GM18858 (cell line): ENCODE results near the gene FAXC.

ENCODE experiments used
- ATAC-seq: cut with Tn5 transposase; IDR thresholded peaks from one replicate; pipeline ENCODE4 v1.9.1; 2021; ENCODE audit not compliant: unreplicated experiment

Gene FAXC

DNA sequence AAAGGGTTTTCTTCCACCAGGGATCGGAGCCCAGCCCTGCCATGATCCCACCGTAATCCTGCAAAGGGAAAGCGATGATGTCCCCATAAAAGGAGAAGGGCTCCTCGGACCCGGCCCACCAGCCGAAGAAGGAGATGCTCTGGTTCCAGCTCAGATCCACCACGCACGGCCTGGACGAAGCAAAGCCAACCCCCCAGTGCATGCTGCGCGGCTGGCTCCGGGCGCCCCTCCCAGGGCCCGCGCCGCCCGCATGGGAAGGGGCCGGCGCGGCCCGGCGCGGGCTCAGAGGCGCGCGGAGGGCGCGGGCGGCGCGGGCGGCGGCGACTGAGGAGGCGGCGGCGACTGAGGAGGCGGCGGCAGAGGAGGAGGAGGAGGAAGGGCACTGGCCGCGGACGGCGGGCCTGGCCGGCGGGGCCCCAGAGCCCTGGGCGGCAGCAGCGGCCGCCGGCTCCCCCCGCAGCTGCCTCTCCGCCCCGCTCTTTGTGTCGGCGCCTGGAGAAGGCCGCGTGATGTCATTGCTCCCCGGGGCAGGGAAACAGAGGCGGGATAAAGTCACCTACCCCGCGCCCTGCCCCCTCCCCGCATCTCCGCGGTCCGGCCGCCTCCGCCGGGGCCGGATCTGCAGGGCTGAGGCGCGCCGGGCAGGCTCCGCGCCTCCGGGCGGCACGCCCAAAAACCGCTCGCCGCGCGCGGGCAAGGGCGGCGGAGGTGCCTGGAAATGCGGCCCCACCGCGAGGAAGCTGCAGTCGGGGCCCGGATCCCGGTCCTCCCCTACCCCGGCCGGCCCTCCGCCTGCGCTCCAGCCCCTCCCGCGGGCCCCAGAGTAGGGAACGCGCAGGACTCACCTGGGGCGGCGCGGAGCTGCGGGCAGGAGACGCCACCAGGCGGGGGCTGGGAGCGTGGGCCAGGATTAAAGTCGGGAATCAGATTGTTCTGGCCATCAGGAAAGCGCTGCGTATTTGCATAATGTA is at the start of gene FAXC:
Gene FAXC (minus strand): TSS at position 504 of the 971 bp plus-strand sequence. CDS start 302 bp downstream, at position 202.
- peak; percentile 48 for ATAC-seq

DNA sequence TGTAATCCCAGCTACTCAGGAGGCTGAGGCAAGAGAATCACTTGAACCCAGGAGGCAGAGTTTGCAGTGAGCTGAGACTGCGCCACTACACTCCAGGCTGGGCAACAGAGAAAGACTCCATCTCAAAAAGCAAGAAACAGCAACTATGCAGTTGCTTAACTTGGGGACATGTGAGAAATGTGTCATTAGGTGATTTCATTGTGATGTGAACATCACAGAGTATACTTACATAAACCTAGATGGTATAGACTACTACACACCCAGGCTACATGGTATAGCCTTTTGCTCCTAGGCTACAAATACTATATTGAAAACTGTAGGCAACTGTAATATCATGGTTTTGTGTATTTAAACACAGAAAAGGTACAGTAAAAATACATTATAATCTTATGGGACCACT is 47.8 kb upstream of the FAXC start:
- no peak for ATAC-seq

DNA sequence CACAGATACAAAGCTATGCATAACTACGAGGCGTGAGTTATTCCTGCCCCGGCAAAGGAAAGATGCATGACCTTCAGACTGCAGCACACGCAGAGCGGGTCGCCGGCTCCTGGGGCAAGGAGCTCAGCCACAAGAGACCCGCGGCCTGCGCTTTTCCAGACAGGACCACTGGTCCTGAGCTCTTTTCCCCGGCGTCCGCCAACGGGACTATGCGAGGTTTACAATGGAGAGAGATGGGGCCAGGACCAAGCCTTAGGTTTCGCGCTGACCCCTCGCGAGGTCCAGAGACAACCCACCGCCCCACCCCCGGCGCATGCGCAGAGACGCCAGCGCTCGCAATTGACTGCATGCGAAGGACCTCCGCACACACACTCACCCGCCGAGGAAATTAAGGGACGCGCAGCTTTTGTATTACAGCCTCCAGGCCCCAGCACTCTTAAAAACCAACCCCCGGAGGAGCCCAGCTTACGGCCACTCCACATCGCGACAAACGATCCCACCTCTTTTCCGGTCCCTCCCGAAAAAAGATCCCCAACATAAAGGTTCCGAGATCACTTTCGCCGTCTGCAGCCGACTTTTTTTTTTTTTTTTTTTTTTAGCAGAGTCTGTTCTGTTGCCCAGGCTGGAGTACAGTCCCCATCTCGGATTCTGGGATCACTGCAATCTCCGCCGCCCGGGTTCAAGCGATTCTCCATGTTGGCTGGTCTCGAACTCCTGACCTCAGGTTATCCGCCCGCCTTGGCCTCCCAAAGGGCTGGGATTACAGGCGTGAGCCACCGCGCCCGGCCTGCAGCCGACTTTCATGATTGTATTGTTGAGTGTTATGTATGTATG is 44.4 kb upstream of the FAXC start, which contains the start of gene COQ3:
Gene COQ3 (minus strand): TSS at position 498 of the 834 bp plus-strand sequence. CDS start 16 bp downstream, at position 482.
- ATAC-seq, result peak; percentile 63

DNA sequence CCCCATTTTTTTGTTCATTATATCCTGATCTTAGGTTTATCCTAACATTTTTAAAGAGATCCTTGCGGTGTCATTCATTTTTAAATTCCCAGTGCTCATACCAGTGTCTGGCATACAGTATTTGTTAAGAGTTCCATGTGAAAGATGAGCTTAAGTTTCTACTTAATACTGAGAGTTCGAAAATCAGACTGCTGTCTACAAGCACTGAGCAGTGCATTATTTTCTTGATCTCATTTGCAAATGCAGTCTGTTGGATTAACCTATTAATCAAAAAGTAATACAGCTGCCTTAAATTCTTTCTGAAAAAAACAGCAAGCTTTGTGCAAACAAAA is 43.9 kb upstream of the FAXC start:
- ATAC-seq, result peak; percentile 27

DNA sequence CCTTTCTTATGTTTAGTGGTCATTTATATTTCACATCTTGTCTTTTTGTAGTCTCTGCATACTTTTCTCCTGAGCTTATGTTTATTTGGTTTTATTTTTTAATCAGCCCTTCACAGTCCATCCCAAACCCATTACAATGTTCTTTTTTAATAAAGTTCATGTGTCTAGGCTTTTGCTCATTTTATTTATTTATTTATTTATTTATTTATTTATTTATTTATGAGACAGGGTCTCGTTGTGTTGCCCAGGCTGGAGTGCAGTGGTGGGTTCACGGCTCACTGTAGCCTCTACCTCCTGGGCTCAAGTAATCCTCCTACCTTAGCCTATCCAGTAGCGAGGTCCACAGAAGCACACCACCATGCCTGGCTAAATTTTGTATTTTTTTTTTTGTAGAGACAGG is 41.4 kb upstream of the FAXC start:
- no peak for ATAC-seq

DNA sequence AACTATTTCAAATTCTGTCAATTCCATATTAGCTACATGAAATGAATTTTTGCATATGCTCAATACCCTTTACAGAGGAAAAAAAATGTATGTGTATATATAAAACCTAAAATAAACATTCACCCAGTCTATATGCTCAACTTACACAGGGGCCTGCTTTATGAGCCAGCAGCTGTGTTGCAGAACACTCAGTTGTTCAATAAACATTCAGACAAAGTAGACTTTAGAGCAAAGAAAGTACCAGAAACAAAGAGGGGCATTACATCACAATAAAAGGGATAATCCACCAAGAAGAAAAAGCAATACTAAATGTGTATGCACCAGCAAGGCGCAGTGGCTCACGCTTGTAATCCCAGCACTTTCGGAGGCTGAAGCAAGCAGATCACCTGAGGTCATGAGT is 35.0 kb upstream of the FAXC start:
- ATAC-seq, result no peak

DNA sequence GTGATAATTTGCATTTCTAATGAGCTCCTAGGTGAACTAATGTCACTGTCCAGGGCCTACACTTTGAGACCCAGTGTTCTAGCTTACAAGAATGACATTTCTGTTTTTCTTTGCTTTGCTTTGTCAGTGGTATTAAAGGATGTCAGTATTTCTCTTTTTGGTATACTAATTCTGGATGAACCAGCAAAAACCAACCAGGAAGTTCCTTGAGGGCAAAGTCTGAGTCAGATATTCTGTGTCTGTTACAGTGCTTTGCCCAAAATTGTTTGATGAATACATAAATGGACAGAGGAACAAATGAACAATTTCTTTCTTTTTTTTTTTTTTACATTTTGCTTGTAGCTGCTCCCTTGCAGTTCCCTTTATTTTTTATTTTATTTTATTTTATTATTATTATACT is 29.2 kb upstream of the FAXC start:
- ATAC-seq, result no peak

DNA sequence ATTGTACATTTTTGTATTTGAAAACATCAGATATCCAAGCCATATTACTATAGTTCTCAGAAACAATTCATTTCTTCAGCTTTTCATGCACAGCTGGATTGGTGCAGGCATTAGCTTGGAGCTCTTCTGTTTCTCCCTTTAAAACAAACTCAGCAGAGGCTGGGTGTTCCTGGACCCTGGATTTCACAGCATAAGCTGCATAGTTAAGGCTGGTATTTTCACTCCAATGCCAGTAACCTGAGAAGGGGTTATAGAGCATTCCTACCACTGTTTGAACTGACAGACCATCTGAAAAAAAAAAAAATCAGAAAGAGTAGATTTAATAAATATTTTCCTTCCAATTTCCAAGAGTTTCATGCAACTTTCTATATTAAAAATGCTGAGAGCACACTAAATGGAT is 20.1 kb upstream of the FAXC start:
- ATAC-seq, result no peak

DNA sequence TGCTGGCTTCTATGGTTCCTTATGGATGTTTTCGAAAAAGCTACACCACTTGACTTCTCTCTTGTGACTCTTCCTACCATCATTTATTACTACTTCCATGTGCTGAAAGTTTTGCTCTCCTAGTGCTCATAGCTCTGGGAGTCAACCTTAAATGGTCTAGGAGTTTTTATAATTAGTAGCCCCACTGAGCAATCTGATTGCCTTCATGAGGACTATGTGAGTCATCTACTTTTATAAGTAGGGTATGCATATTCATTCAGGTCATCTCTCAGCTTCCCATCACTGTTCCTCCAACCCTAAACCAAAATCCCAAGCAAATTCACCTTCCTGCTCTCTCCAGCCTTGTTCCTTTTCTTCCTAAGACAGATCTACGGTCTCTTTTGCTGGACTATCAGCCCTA is 17.4 kb upstream of the FAXC start:
- no peak for ATAC-seq

DNA sequence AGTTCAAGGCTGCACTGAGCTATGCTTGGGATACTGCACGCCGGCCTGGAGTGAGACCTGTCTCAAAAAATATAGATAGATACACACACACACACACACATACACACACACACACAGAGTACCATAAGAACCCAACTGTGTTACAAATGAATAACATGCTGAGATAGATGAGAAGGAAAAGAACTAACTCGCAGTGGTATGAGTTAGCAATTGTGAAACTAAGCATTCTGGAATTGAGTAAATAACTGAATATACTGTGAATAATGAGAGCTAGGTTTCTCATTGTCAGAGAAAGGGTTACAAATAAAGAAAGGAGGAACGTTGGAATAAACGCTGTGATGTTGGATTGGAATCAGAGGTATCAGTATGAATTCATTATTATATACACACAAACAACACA is 14.6 kb upstream of the FAXC start:
- peak; percentile 95 for ATAC-seq

DNA sequence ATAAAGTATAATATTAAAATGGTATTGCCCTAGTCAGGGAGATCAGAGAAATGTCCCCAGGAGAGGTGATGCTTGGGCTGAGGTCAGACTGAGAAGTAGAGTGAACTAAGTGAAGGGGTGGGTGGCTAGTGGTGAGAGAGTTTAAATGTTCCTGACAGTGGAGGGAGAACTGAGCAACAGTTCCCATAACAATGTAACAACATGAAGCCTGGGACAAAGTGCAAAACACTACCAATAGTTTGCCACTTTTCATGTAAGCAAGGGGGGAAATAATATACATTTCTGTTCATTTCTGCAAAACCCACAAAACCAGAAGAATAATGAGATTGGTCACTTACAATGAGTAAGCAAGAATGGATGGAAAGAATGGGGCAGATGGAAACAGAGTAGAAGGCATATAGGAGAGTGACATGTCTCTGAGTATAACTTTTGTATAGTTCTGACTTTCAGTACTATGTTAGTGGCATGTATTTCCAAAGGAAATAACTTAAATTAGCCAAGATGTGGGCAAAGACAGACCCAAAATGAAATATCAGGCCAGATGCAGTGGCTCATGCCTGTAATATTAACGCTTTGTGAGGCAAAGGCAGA is 13.3 kb upstream of the FAXC start:
- ATAC-seq, result no peak

DNA sequence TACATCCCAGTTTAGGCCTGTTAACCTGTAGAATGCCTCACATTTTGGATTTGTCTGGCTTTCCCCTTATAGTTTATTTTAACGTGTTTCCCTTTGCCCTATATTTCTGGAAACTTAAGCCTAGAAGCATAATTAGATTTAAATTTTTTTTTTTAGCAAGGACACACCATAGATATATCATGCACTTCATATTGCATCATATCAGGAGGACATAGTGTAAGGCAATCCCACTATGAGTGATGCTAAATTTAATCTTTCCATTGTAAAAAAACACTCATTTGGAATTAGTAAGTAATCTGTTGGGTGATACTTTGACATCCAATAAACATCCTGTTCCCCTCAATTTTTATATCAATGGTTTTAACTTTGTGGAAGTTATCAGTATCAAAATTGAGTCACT is 10.3 kb upstream of the FAXC start:
- ATAC-seq, result no peak

DNA sequence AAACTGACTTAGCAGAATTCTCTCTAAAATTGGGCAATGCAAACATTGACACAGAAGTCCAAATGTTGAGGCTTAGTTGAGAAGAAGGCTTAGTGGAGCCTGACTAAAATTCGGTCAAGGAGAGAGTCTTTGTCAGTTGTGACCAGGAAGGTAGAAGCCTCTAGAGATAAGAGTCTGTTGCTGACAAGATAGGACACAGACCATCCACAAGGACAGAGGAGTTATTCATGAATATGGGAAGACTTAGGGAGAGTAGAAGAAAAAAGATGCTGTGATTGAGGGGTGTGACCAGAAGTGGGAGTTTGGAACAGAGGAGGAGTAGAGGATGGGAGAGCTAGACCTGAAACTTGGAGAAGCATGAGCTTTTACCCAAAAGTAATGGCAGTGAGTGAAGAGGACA is 7.2 kb upstream of the FAXC start:
- no peak for ATAC-seq

DNA sequence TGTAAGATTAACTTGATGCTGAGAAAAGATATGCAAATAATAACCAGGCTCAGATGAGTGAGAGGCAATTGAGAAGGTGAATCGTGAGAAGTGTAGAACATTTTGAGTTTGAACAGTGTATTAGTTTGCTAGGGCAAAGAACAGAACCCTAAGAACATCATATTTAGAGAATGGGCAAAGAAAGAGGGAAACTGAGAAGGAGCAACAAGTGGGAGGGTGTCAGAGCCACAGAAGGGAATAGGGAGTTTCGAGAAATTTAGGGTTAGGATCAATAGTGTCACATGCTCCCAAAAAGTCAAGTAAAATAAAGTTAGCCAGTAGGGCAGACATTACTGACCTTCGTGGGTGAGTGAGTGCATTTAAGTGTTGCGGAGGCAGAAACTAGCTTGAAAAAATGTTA is 5.5 kb upstream of the FAXC start:
- ATAC-seq, result no peak

DNA sequence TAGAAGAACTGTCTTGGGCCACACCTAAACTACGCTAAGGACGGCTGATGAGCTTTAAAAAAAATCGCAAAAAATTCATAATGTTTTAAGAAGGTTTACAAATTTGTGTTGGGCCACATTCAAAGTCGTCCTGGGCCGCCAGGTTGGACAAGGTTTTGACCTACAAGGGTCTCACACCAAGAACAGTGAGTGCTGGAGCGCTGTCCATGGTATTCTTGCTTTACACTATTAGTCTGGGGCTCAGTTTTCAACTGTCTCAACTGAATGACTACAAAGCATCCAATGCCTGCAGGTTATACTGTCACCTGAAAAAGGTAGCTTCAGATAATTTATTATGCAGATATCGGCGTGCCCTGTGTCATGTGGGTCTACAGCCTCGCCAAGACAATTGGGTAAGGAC is 3.7 kb upstream of the FAXC start:
- no peak for ATAC-seq

DNA sequence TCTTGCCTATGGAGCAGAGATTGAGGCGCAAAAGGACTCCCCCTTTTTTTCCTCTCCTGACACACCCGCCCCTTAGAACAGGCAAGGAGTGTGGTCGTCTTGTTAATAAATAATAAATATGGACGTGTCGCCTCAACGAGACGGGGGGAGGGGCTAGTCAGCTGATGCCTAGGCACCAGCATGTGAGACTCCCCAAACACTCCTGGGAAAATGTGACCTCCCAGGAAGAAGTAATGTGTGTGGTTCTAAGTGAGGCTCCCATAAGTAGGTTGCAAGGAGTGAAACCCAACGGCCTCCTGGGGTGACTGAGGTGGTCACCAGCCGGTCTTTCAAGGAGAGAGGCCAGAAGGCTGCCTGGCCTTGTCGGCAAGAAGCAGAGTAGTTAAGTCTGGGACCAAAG is 1.1 kb upstream of the FAXC start:
- ATAC-seq, result no peak

DNA sequence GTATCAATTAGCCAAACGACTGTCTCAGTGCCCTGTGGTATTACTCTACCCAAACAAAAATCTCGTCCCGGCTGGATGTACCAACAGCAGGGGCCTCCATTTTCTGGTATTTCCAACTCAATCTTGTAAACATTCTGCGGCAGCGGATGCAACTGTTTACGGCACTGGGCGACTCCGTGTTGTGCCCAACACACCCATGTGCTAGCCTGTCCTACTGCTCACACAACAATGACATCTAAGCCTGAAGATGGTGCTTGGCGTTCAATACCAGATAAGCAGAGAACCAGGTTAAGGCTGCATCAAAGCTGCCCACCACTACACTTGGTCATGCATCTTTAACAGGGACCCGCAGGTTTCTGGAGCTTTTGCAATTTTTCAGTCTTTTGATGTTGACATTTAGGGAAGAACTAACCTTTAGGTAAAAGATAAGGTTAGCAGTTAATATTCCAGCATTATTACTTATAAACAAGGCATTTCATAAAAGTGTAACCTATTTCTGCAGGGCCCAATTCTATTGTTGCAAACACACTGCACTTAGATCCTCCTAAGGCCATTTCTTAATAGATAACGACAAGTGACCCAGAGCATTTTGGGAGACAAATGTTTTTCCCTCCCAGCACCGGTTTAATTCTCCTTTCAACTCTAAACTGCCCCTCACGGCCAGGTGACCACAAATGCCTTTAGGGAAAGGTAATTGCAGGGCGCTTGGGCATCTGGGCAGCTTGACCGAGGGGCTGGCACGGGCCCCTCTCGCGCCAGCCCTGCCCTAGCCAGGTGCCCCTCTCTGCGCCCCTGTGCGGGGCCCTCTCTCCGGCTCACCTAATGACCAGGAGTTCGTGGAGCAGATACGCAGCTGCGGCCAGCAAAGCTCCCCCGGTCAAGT is 945 bp downstream of the FAXC start:
- ATAC-seq, result no peak

DNA sequence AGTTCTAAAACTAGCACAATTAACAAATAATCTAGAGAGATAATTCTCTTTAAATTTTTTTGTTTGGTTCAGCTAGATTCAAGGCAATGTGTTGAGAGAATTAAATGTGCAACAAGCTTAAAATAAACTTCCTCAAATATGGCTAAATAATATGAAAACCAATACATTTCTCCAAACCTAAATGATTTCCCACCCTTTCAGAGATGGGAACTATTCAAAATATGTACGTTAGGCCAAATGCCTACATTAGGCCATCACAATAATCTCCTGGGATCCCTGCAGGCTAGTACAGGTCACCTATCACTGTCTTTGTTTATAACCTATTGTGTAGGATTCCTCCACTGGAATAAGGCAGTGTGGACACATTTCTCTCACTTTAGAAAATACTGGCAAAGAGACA is 1.7 kb downstream of the FAXC start:
- no peak for ATAC-seq

DNA sequence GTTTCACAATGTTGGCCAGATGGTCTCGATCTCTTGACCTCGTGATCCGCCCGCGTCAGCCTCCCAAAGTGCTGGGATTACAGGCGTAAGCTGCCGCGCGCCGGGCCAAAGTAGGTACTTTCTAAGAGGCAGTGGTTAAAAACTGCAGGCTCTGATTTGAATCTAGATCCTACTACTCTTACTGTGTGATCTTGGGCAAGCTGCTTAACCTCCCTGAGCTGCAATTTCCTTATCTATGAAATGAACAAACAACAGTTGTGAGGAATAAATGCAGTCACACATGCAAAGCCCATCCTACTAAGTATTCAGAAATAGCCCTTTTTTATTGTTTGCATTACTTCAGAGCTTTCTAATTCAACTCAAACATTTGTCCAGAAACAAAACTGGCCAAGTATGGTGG is 2.9 kb downstream of the FAXC start:
- no peak for ATAC-seq

DNA sequence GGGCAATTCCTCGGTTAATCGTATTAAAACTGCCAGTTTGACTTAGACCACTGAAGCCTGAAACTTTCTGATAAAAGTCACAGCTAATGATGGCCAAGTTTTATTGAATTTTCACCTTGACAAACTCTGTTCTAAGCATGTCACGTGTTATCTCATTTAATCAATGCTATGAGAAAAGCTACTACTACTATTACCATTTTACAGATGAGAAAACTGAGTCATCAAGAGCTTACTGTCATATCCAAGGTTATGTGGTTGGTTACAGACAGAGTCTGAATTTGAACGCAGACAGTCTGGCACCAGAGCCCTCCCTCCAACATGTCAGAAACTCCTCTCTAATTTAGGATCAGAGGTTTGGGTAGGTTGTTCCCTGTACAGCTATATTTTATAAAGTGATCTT is 4.3 kb downstream of the FAXC start:
- ATAC-seq, result no peak

DNA sequence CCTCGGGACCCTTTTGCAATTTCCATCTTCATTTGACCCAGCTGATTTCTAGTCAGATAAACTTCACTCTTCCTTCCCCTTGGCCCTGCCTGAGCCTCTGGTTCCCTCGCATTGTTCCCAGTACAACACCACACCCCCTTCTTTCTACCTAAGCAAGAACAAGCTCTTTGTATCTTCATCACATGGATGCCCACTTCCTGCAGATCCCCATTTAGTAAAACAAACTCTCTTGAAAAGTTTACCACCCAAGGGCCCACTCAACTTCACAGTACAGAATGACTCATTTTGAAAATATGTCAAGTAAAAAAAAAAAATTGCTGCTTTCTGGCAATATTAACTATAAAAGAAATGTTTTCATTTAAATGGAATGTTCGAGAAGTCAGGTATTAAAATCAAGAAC is 5.2 kb downstream of the FAXC start:
- ATAC-seq, result peak; percentile 54
